ENCODE data around the gene NINJ2.

Gene NINJ2

GRCh38 chr12:664779-665092, 1.5 kb upstream of the NINJ2 start:
- no peaks in the 10 kb centered on the region for H3K4me1 ChIP-seq
- H3K9ac ChIP-seq, result no peak overlapping the region
- no peak overlapping the region for H3K27ac ChIP-seq

DNA sequence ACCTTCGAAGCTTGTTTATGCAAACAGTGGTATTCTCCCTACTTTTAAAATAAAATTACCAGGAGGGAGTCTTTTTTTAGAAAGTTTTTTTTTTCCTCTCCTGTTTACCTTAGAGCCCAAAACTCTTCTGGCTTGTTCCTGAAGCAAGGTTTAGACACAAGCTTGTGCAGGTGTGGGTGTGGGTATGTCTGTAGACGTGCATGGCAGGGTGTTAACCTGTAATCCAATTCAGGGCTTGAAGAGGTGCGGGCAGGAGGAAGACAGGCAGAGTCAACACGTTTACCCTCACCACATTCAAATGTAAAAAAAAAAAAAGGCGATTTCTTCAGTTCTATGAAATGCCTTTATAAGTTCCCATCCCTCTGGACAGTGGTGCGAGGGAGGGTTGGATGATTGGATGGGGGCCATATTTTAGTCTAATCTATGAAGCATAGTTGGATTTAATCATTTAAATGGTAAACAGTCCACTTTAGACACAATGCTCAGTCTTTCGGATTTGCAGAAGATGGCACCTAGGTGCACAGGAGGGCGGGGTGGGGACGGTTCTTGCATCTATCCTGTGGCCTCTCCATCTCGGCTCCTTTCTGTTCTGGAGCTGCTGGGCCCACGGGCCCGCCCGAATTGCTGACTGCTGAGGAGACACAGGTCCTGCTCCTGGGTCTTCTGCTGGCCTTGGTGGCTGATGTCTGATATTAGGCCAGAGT, 982 bp upstream of the NINJ2 start:
- Histone ChIP-seq H3K9me3 (ENCODE audit: control insufficient read depth, low read length) (no peaks in the 10 kb centered on the region), H3K27ac (no peak overlapping the region), H3K9ac (no peak overlapping the region), H2AFZ (no peak overlapping the region), H3K36me3 (ENCODE audit: control insufficient read depth, insufficient read depth, low read length) (no peaks in the 10 kb centered on the region), H3K4me1 (no peaks in the 10 kb centered on the region), H3K79me2 (no peaks in the 10 kb centered on the region), H3K4me3 (ENCODE audit: low read depth, low read length) (no peak overlapping the region), H3K27me3 (ENCODE audit: control insufficient read depth, insufficient read depth, low read length) (no peaks in the 10 kb centered on the region), H3K4me2 (ENCODE audit: low read length) (no peak overlapping the region)
- TF ChIP-seq, protein P1, sequence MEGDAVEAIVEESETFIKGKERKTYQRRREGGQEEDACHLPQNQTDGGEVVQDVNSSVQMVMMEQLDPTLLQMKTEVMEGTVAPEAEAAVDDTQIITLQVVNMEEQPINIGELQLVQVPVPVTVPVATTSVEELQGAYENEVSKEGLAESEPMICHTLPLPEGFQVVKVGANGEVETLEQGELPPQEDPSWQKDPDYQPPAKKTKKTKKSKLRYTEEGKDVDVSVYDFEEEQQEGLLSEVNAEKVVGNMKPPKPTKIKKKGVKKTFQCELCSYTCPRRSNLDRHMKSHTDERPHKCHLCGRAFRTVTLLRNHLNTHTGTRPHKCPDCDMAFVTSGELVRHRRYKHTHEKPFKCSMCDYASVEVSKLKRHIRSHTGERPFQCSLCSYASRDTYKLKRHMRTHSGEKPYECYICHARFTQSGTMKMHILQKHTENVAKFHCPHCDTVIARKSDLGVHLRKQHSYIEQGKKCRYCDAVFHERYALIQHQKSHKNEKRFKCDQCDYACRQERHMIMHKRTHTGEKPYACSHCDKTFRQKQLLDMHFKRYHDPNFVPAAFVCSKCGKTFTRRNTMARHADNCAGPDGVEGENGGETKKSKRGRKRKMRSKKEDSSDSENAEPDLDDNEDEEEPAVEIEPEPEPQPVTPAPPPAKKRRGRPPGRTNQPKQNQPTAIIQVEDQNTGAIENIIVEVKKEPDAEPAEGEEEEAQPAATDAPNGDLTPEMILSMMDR (IDR thresholded peaks at IDR 0.05), result no peak

More at GRCh38 chr12:664779-665092, 1.5 kb upstream of the NINJ2 start:
- TF ChIP-seq, protein P1 (IDR thresholded peaks at IDR 0.05), result no peak
- no peaks in the 10 kb centered on the region for H3K36me3 ChIP-seq (ENCODE audit: control insufficient read depth, insufficient read depth, low read length)
- no peaks in the 10 kb centered on the region for H3K27me3 ChIP-seq (ENCODE audit: control insufficient read depth, insufficient read depth, low read length)
- H3K79me2 ChIP-seq, result no peaks in the 10 kb centered on the region
- no peaks in the 10 kb centered on the region for H3K9me3 ChIP-seq (ENCODE audit: control insufficient read depth, low read length)
- no peak overlapping the region for H3K4me2 ChIP-seq (ENCODE audit: low read length)
- H2AFZ ChIP-seq, result no peak overlapping the region
- no peak overlapping the region for H3K4me3 ChIP-seq (ENCODE audit: low read depth, low read length)

GRCh38 chr12:662566-663292, 516 bp downstream of the NINJ2 start:
- H3K4me2 ChIP-seq (ENCODE audit: low read length), result no peak overlapping the region
- H3K36me3 ChIP-seq (ENCODE audit: control insufficient read depth, insufficient read depth, low read length), result no peaks in the 10 kb centered on the region
- H3K79me2 ChIP-seq, result no peaks in the 10 kb centered on the region
- H3K9ac ChIP-seq, result no peak overlapping the region
- TF ChIP-seq, protein P1 (IDR thresholded peaks at IDR 0.05), result no peak
- no peaks in the 10 kb centered on the region for H3K4me1 ChIP-seq
- no peak overlapping the region for H2AFZ ChIP-seq
- H3K27ac ChIP-seq, result no peak overlapping the region
- no peaks in the 10 kb centered on the region for H3K27me3 ChIP-seq (ENCODE audit: control insufficient read depth, insufficient read depth, low read length)
- H3K4me3 ChIP-seq (ENCODE audit: low read depth, low read length), result no peak overlapping the region
- H3K9me3 ChIP-seq (ENCODE audit: control insufficient read depth, low read length), result no peaks in the 10 kb centered on the region

GRCh38 chr12:661720-662486, 1.3 kb downstream of the NINJ2 start:
- Histone ChIP-seq H3K4me3 (ENCODE audit: low read depth, low read length) (no peak overlapping the region), H2AFZ (no peak overlapping the region), H3K4me1 (no peaks in the 10 kb centered on the region), H3K9me3 (ENCODE audit: control insufficient read depth, low read length) (no peaks in the 10 kb centered on the region), H3K36me3 (ENCODE audit: control insufficient read depth, insufficient read depth, low read length) (no peaks in the 10 kb centered on the region), H3K27me3 (ENCODE audit: control insufficient read depth, insufficient read depth, low read length) (no peaks in the 10 kb centered on the region), H3K79me2 (no peaks in the 10 kb centered on the region), H3K4me2 (ENCODE audit: low read length) (no peak overlapping the region), H3K9ac (no peak overlapping the region), H3K27ac (no peak overlapping the region)
- TF ChIP-seq, protein P1 (IDR thresholded peaks at IDR 0.05), result no peak
